CD4-positive, alpha-beta T cell treated with Interleukin-12 subunit alpha and Interleukin-12 subunit beta, for 1 hour (primary cell): Measurements from ENCODE around the gene REM1.
"Not testable (repeated sequence)": the region's sequence is repeated elsewhere in the genome, so short reads cannot be mapped to it uniquely, and the experiment has no call there.

ENCODE experiments used
- DNase-seq: peaks from one replicate; pipeline ENCODE4 v3.0.0-alpha.2; 2020

Gene REM1

DNA sequence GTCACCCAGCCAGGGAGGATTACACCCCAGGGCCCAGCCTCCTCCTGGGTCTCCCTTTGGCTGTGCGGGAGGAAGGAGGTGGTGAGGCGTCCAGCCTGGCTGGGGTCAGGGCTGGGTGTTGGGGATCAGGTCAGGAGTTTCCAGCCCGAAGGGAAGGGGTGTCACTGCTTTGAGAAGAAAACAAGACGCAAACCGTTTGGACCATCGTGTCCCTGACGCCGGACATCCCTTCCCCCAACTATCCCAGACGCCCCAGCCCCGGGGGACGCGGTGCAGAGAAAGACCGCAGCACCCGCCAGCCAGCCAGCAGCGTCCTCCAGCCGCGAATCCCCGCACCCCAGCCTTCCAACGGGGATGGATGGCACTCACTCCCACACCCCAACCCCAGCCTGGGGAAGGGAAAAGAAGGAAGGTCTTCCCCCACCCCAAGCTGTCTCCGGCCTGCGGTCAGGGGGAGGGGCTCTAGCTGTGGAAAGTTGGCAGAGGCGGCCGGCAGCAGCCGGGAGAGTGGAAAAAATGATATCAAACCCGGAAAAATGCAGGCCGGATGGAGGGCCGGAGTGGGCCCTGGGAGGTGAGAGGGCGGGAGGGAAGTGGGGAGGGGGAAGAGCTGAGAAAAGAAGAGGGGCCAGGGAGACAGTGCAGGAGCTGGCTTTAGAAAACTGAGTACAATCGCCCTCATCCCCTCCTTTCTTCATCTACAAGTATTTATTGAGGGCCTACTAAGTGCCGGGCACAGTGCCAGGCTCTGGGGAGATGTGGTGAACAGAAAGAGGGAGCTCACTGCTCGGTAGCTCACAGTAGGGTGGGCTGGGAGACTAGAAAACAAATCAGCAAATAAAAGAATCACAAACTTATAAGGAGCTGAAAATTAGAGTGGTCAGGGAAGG lies 10.6 kb downstream of the REM1 start:
- DNase-seq: no peak

DNA sequence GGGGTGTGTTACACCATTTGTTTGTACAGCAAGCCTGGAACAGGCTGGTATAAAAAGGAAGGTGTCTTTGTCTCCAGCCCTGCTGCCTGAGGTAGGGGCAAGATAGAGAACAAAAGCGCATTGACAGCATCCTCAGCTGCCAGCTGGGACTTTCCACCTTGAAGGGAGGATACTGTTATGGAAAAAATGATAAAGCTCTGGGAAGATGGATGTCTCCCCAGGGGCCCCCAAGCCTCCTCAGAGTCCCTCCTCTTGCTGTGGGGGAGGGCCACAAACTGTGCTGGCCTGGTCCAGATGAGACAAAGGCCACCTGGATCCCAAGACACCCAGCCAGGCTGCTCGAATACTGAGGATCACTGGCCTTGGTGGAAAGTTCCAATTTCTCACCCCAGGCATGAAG lies 13.0 kb downstream of the REM1 start:
- no peak for DNase-seq

DNA sequence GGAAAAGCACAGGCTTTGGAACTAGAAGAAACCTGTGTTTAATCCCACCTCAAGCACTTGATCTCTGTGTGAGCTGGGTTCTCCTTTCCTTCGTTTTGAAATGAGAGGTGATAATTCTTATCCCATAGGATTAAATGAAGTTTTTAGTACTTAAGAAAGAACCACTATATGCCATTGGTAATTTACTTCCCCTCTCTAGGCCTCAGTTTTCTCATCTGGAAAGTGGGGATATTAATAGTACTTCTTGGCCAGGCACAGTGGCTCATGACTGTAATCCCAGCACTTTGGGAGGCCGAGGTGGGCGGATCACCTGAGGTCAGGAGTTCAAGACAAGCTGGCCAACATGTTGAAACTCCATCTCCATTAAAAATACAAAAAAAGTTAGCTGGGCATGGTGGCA lies 14.1 kb downstream of the REM1 start:
- DNase-seq: no peak

DNA sequence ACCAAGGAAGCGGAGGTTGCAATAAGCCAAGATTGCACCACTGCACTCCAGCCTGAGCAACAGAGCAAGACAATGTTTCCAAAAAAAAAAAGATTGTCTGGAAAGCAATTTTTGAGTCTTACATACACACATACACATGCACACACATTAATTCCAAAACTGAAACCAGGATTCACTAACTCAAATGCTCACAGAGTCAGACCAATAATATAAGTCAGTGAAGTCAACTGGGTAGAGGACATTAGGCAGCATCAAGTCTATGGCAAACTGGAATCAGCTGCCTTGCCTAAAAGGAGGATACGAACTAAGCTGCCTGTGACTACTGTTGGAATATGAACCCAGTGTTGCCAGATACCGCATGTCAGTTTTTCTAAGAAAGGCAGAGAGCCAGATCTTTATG lies 15.7 kb downstream of the REM1 start:
- DNase-seq: no peak

DNA sequence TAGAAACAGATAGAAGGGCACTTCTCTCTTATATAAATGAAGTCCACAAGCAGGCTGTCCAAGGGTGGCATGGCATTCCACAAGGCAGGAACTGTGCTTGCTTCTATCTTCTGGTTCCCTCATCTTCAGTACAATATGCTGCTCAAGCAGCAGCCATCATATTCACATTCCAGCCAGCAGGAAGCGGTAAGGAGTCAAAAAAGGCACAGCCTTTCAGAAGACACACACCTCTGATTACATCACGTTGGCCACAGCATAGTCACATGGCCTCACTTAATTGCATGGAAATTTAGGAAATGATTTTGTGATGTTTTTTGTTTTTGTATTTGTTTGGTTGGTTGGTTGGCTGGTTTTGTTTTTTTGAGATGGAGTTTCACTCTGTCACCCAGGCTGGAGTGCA lies 19.0 kb downstream of the REM1 start:
- DNase-seq: no peak

DNA sequence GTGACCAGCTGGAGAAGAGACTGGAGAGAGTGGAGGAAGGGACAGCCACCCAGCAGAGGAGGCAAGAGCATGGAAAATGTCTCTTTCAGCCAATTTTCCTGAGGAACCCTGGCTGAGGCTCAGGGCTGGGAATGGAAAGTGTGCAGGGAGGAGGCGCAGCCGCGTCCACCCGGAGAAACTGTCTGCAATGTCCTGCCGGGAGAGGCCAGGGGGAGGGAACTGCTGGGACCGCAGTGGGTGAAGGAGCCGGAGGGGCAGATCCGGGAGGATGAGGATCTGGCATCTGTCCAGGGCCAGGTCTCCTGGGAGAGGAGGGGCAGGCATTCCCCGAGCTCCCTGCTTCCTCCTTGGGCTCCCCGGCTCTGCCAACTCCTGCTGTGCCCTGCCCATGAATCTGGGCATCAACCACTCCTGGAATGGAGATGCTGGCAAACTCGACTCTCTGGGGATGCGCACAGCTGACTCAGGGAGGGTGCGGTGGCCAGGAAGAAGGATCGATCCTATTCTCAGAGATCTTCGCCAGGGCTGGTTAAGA lies 21.7 kb downstream of the REM1 start:
- no peak for DNase-seq

DNA sequence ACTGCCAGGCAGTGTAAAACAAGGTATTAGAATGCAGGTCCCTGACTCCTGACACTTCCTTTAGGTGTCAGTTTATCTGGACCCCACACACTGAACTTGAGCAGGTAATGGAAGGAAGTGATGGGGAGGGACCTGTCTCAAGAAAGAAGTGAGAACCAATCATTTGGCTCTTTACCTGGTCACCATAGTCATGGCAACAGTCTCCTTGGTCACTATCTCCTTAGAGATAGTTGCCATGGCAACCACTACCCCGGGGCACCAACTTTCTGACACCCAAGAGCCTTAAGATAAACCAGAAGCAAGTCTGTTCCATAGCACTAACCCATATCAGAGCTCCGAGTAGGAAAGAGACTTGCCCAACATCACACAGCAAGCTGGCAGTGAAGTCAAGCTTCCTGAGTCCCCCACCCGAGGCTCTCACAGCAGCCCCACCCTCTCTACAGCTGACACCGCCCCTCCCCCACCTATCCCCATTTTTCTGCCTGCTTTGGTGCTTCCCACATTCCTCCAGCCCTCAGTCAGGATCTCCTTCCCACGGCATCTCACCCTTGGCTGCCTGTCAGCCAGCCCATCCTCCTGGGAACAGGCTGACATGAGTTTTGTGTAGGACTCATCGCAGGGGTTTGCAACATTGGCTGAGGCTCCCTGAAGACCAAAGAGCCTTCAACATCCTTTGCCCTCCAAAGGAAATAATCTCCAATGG lies 22.9 kb downstream of the REM1 start:
- DNase-seq: no peak

DNA sequence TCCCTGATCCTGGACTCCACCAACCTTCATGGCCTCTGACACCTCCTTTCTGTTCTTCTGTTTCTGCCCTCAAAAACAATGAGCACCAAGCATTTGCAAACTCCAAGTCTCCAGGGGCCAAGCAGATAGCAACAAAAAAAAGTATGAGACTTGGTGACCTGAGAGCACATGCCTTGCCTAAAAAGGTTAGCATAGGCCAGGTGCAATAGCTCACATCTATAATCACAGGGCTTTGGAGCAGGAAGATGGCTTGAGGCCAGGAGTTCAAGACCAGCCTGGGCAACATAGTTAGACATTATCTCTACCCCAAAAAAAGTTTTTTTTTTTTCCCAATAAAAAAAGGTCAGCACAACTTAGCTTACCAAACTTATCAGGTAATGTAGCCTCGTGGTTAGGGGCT lies 25.4 kb downstream of the REM1 start:
- no peak for DNase-seq

DNA sequence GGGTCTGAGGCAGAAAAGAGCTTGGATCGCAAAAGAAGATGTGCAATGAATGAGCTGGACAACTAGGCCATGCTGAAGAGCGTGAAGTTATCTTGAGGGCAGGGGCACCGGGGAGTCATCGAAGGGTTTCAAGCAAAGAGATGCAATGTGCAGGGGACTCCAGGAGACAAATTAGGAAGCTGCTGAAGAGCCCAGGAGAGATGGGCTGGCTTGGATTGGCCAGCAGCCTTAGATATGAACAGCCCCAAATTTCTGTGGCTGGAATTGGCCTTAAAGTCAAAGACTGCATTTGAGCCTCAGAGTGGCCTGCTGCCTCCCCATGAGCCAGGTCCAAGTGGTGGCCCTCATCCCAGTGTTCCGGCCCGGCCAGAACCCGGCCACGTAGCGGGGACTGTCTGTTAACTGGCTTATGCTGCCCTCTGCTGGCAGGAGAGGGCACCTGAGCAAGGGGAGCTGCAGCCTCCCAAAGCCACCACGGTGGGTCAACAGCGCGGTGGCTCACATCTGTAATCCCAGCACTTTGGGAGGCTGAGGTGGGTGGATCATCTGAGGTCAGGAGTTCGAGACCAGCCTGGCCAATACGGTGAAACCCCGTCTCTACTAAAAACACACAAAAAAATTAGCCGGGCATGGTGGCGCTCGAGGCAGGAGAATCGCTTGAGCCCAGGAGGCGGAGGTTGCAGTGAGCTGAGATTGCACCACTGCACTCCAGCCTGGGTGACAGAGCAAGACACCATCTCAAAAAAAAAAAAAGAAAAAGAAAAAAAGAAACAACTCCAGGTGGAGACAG lies 28.0 kb downstream of the REM1 start:
- DNase-seq: peak; percentile 76

DNA sequence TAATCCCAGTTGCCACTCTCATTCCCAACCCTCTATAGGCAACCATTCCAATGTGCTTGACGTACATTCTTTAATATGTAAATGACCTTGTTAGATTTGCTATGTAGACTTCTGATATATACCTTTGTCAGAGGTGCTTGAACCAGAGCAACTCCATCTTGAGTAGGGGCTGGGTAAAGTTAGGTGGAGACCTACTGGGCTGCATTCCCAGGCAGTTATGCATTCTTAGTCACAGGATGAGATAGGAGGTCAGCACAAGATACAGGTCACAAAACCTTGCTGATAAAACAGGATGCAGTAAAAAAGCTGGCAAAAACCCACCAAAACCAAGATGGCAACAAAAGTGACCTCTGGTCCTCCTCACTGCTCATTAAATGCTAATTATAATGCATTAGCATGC lies 30.8 kb downstream of the REM1 start:
- no peak for DNase-seq

DNA sequence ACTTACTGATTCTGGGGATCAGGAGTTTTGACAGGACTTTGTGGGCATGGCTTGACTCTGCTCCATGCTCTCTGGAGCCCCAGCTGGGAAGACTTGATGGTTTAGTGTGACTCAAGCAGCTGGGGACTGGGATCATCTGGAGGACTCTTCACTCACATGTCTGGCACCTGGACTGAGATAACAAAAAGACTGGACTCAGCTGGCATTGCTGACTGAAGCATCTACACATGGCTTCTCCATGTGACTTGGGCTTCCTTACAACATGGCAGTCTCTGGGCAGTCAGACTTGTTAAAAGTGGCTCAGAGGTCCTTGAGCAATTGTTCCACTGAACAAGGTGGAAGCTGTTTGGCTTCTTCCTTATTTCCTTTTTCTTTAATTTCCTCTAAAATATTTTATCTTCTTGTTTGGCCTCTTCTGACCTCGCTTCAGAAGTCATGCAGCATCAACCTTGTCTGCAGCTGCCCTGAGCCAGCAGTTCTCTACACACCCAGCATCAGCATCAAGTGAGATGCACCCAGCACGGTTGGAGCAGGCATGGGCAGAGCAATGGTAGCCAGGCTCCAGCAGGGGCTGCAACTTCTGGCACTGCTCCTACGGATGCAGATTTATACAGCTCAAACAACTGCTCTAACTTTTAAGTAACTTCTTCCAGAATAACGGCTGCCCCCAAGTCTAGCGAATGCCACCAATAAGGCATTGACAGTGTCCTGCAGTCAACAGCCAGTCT lies 33.6 kb downstream of the REM1 start:
- DNase-seq: no peak

DNA sequence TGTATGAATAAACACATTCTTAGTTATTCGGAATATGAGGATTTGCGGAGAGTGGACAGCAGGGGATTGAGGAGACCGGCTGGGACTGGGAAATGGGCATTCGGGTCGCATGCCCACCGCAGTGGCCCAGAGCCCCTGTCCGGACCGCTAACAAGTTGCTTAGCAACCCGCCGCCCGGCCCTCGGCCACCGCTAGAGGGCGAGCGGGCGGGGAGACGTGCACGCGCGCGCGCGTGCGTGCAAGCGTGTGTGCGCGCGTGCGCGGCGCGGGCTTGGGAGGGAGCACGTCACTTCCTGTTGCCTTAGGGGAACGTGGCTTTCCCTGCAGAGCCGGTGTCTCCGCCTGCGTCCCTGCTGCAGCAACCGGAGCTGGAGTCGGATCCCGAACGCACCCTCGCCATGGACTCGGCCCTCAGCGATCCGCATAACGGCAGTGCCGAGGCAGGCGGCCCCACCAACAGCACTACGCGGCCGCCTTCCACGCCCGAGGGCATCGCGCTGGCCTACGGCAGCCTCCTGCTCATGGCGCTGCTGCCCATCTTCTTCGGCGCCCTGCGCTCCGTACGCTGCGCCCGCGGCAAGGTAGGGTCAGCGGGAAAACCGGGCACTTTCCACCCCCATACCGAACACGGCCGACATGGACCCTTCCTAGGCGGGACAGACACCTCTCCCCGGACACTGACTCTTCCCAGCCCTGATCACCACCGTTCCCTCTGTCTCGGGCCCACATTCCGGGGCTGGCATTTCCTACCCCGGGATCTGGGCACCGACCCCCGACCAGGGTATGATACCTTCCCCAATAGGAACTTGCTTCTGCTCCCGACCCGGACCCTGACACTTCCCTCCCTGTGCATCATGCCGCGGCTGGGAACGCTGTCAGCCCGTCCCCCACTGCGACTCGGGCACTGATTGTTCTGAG lies 39.3 kb downstream of the REM1 start, which contains the start of gene HM13:
Gene HM13 (plus strand): TSS at position 289 of the 918 bp plus-strand sequence. CDS start 110 bp downstream, at position 399.
- peak; percentile 91 for DNase-seq

DNA sequence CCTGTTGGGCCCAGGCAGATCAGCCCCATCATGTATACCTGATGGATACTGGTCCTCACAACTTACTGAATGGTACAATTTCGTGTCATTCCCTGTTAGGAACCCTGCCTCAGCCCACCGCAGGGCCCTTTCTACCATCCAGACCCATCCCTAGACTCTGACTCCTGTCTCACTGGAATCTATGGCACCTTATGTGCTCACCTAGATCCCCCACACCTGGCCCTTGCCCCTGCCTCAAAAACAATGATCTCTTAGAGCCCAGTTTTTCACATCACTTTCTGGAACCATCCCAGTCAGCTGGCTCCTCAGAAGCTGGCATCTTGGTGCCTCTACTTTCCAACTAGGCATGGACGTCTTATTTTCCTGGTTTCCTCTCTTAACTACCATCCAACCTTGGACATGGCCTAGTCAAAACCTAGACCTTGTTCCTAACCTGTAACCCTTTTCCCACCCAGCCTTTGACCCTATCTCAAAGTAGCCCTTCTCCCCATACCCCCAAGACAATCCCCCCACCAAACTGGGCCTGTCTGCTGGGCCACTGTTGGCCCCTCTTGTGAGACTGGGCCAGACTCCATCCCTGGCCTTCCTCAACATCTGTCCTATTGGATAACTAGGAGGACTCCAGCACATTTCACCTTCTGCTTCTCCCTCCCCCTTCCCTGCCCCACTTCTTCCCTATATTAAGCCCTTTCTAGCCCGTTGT lies 40.1 kb downstream of the REM1 start:
- DNase-seq: no peak

DNA sequence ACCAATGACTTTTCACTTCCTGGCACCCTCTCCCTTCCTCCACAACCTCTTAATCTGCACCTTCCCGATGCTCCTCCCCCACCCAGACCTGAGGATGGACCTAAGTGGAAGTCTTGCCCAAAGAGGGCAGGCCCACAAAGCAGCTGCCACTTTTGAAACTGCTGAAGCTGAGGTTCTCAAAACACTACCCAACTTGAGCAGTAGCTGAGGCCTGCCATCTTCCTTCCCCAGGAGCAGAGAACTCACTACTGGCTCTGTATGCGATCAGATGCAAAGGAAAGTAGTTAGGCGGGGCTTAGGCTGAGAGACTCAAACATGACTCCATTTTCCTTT lies 40.7 kb downstream of the REM1 start:
- peak; percentile 6 for DNase-seq

DNA sequence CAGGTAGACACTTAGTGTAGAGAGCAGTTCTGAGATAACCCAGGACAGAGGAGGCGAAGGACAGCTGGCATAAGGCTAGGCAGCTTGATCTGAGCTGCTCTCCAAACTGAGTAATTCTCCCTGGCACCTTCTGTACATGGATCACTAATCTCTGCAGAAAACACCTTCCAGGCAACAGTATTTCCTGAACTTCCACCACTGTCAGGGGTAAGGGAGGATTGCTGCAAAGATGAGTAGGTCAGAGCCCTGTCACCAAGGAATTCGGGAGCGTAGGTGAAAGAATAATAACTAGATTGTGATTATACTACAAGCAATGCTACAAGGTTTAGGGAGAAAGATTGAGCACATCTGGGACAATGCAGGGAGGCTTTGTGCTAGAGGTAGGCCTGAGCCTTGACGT lies 41.1 kb downstream of the REM1 start:
- DNase-seq: no peak

DNA sequence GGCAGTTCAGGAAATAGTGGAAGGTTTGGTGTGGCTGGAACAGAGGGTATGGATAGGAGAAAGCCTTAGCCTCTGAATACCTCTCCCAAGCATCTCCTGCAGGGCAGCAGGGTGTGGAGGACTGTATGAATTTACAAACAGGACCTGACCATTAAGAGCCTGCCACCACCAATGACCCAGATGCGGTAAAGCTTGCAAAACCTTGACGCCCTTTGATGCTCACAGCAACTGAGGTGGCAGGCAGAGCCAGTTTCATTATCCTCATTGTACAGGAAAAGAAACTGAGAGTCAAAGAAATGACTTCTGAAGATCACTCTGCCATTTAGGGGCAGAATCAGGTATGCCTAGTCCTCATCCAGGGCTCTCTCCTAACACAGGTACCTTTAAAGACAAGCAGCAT lies 41.6 kb downstream of the REM1 start:
- DNase-seq: peak; percentile 4

DNA sequence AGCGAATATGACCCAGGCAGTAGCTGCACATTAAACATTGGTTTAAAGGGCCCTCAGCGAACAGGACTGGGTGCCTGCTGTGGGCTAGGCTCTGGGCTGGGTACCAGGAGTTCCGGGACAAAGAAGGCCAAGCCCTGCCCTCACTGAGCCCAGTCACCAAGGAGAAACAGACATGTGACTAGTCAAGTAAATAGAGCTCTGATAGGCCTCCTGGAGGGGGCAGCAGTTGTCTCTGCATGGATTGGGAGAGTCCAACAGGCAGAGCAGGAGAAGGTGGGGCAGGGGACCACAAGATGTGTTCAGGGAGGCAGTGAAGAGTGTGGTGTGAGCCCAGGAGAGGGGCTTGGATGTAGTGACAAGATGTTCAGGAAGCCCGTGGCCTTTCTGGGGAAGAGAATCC lies 42.3 kb downstream of the REM1 start:
- DNase-seq: no peak

DNA sequence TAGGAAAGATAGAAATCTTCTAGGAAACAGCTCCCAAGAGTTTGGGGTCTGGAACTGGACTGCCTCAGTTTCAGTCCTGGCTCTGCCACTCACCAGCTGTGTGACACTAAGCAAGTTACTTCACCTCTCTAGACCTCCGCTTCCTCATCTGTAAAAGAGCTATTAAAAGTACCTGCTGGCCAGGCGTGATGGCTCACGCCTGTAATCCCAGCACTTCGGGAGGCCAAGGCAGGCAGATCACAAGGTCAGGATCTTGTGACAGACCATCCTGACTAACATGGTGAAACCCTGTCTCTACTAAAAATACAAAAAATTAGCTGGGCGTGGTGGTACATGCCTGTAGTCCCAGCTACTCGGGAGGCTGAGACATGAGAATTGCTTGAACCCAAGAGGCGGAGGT lies 46.2 kb downstream of the REM1 start:
- not testable (repeated sequence) for DNase-seq

DNA sequence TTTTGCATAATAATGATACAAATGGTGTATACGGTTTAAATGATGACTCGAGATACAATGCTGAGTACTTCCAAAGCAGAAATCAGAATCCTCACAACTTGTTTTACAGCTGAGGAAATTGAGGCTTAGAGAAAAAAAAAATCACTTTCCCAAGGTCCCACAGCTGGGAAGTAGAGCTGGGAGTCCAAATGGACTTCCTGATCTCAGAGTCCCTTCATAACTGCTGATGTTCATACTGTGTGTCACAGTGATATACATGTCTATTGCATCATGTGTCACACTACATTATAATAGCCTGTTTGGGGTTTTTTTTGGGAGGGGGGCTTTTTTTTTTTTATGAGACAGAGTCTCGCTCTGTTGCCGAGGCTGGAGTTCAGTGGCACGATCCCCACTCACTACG lies 47.6 kb downstream of the REM1 start:
- no peak for DNase-seq

DNA sequence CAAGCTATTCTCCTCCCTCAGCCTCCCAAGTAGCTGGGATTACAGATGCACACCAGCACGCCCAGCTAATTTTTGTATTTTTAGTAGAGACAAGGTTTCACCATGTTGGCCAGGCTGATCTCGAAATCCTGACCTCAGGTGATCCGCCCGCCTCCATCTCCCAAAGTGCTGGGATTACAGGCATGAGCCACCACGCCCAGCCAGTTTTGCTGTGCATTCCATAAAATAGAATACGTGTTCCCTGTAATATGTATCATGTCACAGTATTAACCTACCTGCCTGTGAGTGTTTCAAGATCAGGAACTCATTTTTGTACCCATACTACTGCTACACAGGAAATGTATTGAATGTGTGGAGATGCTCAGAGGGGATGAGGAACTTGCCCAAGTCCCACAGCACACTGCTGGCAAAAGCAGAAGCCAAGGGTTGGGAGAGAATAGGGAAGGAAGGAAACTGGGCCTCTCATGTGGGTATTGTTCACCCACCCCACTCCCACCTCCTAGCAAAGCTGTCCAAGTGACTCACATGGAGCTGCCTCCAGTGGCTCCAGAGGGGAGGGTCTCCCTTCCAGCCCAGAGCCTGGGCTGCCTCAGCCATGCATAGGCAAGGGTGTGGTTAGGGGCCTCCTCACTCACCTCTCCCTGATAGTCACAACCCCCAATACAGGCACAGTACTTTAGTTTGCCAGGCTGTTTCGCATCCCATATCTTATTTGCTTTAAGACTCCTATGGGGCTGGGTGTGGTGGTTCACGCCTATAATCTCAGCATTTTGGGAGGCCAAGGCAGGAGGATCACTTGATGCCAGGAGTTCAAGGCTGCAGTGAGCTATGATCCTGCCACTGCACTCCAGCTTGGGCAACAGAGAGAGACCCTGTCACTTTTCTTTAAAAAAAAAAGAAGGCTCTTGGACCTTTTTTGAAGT lies 48.5 kb downstream of the REM1 start:
- peak; percentile 14 for DNase-seq
